ENCODE data around the gene CALML3. TPM values are rescaled to one million over a fixed set of nuclear protein-coding genes. Genes with fewer than 3 reads are reported as not detected.

CALML3 gene
- total RNA-seq, 1 experiment from 2014 or later: not detected

GRCh38 chr10:5561704-5562645 is 37.2 kb downstream of the CALML3 start:
- Histone ChIP-seq H3K23ac (ENCODE audit: insufficient read length, low read depth, low read length) (no peak overlapping the region), H3K18ac (ENCODE audit: insufficient read length, low read depth, low read length) (no peak overlapping the region), H3K14ac (ENCODE audit: insufficient read depth, low read length) (no peak overlapping the region), H2BK12ac (ENCODE audit: insufficient read length, low read depth, low read length) (no peak overlapping the region), H3K9ac (ENCODE audit: extremely low read depth, insufficient read length, low read length) (no peak overlapping the region), H2BK120ac (ENCODE audit: low read depth, low read length, poor library complexity, severe bottlenecking) (no peak overlapping the region), H4K5ac (ENCODE audit: insufficient read length, low read depth, low read length) (no peak overlapping the region), H4K91ac (ENCODE audit: insufficient read length, low read depth, low read length) (no peak overlapping the region), H3K79me2 (ENCODE audit: insufficient read depth, low read length) (no peaks in the 10 kb centered on the region), H3K4me2 (ENCODE audit: insufficient read depth, insufficient read length, low read length) (no peak overlapping the region), H4K20me1 (ENCODE audit: control insufficient read depth, insufficient read depth, insufficient read length) (no peaks in the 10 kb centered on the region), H3K79me1 (ENCODE audit: insufficient read depth, low read depth, low read length, poor library complexity, severe bottlenecking) (no peaks in the 10 kb centered on the region), H3K56ac (ENCODE audit: insufficient read length, low read depth, low read length) (no peak overlapping the region), H3K9me3 (ENCODE audit: control insufficient read depth, low read depth, low read length) (no peaks in the 10 kb centered on the region), H3T11ph (ENCODE audit: low read length) (no peak overlapping the region), H3K27ac (ENCODE audit: insufficient read length, low read depth, low read length) (no peak overlapping the region), H3K4me1 (ENCODE audit: insufficient read depth, low read length) (no peaks in the 10 kb centered on the region; the same call in 1 of the 2 replicates), H4K8ac (replicated peaks; ENCODE audit: insufficient read length, low read depth, low read length) (no peak overlapping the region), H3K23me2 (ENCODE audit: insufficient read length, low read depth, low read length, poor library complexity, severe bottlenecking) (no peaks in the 10 kb centered on the region), H2BK5ac (ENCODE audit: insufficient read length, low read length) (no peak overlapping the region), H2AK5ac (ENCODE audit: insufficient read length, low read length) (no peak overlapping the region), H2BK15ac (ENCODE audit: low read depth, low read length) (no peak overlapping the region), H3K27me3 (ENCODE audit: insufficient read depth, low read length) (no peaks in the 10 kb centered on the region), H3K4ac (ENCODE audit: low read depth, low read length) (no peak overlapping the region), H2BK20ac (ENCODE audit: low read depth, low read length, poor library complexity, severe bottlenecking) (no peak overlapping the region), H2AFZ (ENCODE audit: low read length) (no peak overlapping the region)
- H3K27me3 Mint-ChIP-seq (ENCODE audit: low read depth): peaks cover 1% of the 10 kb centered on the region; the same call in 1 of the 2 replicates
- no peak for DNase-seq
- no peaks in the 10 kb centered on the region; a peak in 1 of 7 replicates for H3K36me3 Mint-ChIP-seq (ENCODE audit: insufficient read depth in 1 of 3, low read depth in 3 of 3)
- H3K4me3 Mint-ChIP-seq: no peak overlapping the region
- H3K27ac Mint-ChIP-seq: no peak overlapping the region; a peak in 1 of 7 replicates
- TF ChIP-seq, protein P1, sequence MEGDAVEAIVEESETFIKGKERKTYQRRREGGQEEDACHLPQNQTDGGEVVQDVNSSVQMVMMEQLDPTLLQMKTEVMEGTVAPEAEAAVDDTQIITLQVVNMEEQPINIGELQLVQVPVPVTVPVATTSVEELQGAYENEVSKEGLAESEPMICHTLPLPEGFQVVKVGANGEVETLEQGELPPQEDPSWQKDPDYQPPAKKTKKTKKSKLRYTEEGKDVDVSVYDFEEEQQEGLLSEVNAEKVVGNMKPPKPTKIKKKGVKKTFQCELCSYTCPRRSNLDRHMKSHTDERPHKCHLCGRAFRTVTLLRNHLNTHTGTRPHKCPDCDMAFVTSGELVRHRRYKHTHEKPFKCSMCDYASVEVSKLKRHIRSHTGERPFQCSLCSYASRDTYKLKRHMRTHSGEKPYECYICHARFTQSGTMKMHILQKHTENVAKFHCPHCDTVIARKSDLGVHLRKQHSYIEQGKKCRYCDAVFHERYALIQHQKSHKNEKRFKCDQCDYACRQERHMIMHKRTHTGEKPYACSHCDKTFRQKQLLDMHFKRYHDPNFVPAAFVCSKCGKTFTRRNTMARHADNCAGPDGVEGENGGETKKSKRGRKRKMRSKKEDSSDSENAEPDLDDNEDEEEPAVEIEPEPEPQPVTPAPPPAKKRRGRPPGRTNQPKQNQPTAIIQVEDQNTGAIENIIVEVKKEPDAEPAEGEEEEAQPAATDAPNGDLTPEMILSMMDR (conservative IDR thresholded peaks at IDR 0.05): no peak
- peaks cover 10 to 20% of the 10 kb centered on the region in 2 experiments for H3K4me1 Mint-ChIP-seq
- WGBS (ENCODE audit: extremely low coverage, insufficient read length, low lambda C conversion rate): no CpG with 5 or more reads among the region's 13 CpGs
- H3K9me3 Mint-ChIP-seq: no peaks in the 10 kb centered on the region

All from H9 (cell line).